Measurements from ENCODE around the gene GPD2.

GRCh38 chr2:156635646-156636045 is 199.5 kb downstream of the GPD2 start:
- TF ChIP-seq POLR2AphosphoS5 (IDR thresholded peaks at IDR 0.05; ENCODE audit: low read depth, low read length) (no peak), POLR2A (IDR thresholded peaks at IDR 0.05; ENCODE audit: low read depth, low read length) (no peak), TAF1 (IDR thresholded peaks at IDR 0.05; ENCODE audit: low read depth, low read length) (no peak), POU2F2 (IDR thresholded peaks at IDR 0.05; ENCODE audit: low read depth, low read length) (no peak), SPI1 (IDR thresholded peaks at IDR 0.05; ENCODE audit: low read depth, low read length) (no peak), PAX5 (IDR thresholded peaks at IDR 0.05; ENCODE audit: insufficient read depth, low read length, severe bottlenecking) (no peak)
